ENCODE results near the gene STK10. TPM values are rescaled to one million over a fixed set of nuclear protein-coding genes. Genes with fewer than 3 reads are reported as not detected.

The STK10 gene
- total and polyA plus RNA-seq, 2 of the 8 experiments (the other 6 are each of a cell fraction or from before 2014, with no cell fraction given), result 10.5 to 21.4 TPM

- TF ChIP-seq CHD7 (IDR thresholded peaks at IDR 0.05; ENCODE audit: insufficient replicate concordance, low read length) (no peak), GABPA (IDR thresholded peaks at IDR 0.05; ENCODE audit: borderline replicate concordance, insufficient read depth, low read length) (no peak), CBX5 (IDR thresholded peaks at IDR 0.05; ENCODE audit: low read depth, low read length) (no peak), BCL11A (IDR thresholded peaks at IDR 0.05; ENCODE audit: low read depth in 2 of 2, low read length in 2 of 2) (no peak), GTF2F1 (IDR thresholded peaks at IDR 0.05; ENCODE audit: borderline replicate concordance, low read depth, low read length) (no peak), KDM4A (IDR thresholded peaks at IDR 0.05; ENCODE audit: low read depth, low read length, severe bottlenecking) (no peak), JUN (IDR thresholded peaks at IDR 0.05; ENCODE audit: low read depth, low read length) (no peak), EP300 (IDR thresholded peaks at IDR 0.05; ENCODE audit: borderline replicate concordance in 1 of 2, low read depth in 2 of 2, low read length in 2 of 2) (no peak), PHF8 (conservative IDR thresholded peaks at IDR 0.05; ENCODE audit: low read depth, low read length) (no peak), SIX5 (IDR thresholded peaks at IDR 0.05; ENCODE audit: low read depth, low read length) (no peak), KDM1A (IDR thresholded peaks at IDR 0.05; ENCODE audit: borderline replicate concordance, low read length) (no peak), SP1 (IDR thresholded peaks at IDR 0.05; ENCODE audit: low read depth, low read length) (no peak)
Measured at GRCh38 chr5:172160506-172160905, 27.5 kb downstream of the STK10 start (continued).

Measured in H1 (cell line).